Measurements from ENCODE around the gene PTGDR2.

The PTGDR2 gene

DNA sequence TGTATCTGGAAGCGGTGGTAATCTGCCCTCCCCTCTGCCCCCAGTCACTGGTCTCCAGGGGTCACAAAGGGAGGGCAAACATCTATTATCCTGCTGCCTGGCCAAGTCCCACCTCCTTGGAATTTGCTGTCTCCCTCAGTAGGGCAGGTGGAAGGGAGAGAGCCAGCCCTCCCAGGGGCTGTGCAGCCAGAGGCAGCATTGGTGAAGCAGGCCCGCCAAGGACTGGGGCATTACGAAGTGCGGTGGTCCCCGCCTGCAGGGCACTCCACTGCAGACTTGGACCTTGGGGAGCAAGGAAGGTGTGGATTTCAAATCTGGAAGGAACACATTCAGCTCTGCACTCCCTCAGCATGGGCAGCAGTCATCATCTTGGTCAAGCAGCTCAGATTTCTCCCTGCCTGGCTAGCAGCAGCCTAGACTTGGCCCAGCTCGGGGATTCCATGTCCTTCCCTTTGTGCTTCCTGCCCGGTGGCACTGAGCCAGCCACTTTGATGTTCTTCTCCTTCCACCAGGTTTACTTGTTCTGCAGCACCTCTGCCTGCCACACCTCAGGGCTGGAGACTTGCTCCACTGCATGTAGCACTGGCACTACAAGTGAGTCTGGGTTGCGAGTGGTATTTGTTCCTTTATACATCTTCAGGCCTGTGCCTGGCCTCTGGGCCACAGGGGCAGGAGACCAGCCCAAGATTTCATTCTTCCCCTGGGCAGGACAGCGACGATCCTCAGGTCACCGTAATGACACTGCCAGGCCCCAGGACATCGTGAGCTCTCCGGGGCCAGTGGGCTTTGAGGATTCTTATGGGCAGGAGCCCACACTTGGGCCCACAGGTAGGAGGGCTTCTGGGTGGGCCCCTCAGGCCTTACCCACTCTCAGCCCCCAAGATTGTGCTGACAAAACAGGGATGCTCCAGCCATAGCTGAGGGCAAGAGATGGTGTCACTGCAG is 18.9 kb upstream of the PTGDR2 start:
- DNase-seq: no peak

DNA sequence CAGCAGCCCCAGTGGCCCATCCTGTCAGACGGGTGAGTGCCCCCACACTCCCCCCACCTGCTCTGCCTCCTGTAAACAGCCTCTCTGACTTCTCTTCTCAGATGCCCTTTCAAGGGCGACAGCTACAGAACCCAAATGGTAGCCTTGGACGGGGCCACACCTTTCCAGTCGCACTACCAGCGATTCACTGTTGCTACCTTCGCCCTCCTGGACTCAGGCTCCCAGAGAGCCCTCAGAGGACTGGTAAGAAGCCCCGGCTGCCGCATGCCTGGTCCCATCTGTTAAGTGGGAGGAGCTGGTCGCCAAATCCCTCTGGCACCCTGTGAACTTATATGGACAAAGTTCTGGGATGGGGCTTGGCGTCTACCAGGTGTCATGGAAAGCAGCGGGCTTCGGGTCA is 17.8 kb upstream of the PTGDR2 start:
- DNase-seq: no peak

DNA sequence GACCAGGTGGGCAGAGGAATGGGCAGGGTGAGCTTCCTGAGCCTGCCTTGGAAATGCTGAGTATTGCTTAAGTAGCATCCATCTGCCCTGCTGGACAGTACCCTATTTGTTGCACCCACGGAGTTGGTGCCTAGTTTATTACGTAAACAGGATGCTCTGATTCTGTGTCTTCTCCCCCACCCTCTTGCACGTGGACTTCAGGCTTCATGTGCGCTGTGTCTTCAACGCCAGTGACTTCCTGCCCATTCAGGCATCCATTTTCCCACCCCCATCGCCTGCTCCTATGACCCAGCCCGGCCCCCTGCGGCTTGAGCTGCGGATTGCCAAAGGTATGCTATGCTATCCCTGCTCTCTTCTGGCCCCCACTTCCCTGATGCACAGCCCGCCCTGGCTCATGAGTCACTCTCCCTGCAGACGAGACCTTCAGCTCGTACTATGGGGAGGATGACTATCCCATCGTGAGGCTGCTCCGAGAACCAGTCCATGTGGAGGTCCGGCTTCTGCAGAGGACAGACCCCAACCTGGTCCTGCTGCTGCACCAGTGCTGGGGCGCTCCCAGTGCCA is 17.3 kb upstream of the PTGDR2 start:
- peak; percentile 85 for DNase-seq

DNA sequence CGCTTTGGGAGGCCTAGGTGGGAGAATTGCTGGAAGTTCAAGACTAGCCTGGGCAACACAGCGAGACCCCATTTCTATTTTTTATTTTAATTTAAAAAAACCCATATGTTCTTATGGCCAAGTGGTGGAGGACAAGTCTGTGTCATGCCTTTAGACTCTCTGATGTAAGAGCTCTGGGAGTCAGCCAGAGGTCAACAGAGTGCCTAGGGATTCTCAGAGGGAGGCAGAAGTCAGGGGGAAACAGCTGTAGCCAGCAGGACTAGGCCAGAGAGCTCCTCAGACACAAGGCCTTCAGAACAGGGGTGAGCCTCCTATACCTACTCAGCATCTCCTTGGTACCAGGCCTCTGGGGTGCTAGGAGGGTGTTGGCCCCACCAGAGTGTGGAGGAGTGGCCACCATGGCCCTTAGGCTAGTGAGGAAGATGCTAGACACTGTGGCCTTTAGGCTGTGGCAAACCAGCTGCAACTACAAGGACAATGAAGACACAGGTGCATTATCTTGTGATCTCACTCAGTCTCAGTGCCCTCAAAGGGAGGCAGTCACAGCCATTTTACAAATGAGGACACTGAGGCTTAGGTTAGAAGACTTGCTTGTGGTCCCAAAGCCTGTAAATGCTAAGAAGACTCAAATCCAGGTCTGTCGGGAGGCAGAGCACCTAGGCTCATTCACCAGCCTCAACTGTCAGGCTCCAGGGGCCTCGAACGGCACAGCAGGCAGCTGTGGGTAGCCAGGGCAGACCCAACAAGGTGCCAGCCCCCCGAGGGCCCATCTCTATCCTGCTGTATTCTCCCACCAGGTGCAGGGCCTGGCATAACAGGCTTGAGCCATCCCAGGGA is 16.6 kb upstream of the PTGDR2 start:
- DNase-seq: peak; percentile 88

DNA sequence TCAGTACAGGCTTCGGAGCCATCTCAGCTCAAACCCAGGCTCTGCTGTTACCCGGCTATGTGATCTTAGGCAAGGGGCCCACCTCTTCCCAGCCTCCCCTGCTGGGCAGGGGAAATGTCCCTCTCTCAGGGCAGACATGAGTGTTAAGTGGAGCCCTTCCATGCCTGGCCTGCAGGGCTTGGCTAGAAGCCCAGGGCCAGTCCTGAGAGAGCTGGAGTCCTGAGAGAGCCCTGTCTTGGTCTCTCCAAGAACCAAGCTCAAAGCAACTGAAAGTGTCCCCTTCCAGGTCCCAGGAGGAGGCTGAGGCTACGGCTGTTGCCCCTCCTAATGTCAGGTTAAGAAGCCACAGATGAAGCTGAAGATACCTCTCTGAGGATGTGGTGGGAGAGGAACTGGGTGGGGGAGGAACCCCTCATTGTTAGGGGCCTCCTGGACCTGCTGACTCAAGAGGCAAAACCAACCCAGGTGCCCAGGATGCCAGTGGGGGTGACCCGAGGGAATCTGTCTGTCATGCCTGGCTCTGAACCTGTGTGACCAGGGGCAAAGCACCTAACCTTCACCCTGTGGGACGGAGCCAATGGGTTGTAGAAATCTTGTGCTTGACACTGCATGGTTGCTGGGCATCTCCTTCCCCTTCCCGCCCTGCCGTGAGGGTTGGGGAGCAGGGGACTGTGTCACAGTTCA is 15.8 kb upstream of the PTGDR2 start:
- peak; percentile 43 for DNase-seq

DNA sequence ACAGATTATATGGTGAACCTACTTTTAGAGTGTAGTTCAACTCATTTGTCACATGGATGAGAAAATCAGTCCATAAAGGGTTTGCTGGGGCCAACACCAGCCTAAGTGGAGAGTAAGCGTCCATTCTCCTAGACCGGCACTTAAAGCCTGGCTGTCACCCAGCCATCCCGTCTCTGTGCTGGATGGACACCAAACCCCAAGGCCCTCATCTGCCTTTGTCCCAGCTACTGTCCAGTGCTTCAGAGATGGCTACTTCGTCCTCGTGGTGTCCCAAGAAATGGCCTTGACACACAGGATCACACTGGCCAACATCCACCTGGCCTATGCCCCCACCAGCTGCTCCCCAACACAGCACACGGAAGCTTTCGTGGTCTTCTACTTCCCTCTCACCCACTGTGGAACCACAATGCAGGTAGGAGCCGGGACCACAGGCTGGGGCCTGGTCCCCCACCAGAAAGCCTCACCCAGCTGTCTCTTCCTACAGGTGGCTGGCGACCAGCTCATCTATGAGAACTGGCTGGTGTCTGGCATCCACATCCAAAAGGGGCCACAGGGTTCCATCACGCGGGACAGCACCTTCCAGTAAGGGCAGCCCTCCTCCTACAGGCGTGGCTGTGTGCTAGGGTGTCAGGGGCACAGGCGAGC is 15.1 kb upstream of the PTGDR2 start:
- DNase-seq: no peak

DNA sequence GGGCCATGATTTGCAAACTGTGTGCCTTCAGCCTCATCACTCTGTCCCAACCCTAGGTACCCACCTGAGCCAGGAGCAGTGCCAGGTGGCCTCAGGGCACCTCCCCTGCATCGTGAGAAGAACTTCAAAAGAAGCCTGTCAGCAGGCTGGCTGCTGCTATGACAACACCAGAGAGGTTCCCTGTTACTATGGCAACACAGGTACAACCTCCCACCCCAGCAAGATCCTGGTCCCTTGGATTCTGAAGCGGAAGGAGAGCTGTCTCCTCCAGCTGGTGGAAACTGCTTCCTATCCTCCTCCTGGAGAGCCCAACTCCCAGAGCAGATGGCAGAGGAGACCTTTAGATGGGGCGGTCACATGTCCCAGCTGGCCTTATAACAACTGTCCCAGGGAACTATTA is 14.5 kb upstream of the PTGDR2 start:
- no peak for DNase-seq

DNA sequence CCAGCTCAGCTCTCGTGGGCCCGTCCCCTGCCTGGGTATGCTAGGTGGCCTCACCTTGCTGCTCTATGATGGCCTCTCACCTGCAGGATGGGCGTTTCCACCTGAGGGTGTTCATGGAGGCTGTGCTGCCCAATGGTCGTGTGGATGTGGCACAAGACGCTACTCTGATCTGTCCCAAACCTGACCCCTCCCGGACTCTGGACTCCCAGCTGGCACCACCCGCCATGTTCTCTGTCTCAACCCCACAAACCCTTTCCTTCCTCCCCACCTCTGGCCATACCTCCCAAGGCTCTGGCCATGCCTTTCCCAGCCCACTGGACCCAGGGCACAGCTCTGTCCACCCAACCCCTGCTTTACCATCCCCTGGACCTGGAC is 13.7 kb upstream of the PTGDR2 start:
- no peak for DNase-seq

DNA sequence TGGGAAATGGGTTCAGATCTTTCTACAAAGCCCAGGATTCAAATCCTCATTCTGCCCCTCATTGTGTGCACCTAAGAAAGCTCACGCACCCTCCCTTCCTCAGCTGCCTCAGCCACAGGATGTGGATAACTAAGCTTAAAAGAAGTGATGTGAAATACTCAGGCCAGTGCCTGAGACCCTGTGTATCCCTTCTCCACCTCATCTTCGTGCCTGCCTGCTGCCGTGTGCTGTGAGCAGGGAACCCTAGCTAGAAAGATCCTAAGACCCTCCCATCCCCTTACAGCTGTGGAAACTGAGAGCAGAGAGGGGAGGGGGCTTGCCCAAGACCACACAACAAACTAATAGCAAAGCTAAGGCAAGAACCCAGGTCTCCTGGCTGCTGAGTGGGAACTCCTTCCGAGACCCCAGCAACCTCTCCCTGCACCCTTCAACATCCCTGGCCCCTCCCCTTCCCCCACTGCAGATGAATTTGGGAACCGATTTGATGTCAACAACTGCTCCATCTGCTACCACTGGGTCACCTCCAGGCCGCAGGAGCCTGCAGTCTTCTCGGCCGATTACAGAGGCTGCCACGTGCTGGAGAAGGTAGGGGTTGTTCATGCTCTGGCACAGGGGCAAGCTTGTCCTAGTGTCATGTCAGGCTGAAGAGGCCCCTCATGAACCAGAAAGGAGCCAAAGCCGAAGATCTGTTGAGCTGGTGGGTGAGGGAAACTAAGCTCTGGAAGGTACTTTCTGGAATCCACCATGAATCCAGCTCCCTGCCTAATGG is 13.1 kb upstream of the PTGDR2 start:
- DNase-seq: no peak

DNA sequence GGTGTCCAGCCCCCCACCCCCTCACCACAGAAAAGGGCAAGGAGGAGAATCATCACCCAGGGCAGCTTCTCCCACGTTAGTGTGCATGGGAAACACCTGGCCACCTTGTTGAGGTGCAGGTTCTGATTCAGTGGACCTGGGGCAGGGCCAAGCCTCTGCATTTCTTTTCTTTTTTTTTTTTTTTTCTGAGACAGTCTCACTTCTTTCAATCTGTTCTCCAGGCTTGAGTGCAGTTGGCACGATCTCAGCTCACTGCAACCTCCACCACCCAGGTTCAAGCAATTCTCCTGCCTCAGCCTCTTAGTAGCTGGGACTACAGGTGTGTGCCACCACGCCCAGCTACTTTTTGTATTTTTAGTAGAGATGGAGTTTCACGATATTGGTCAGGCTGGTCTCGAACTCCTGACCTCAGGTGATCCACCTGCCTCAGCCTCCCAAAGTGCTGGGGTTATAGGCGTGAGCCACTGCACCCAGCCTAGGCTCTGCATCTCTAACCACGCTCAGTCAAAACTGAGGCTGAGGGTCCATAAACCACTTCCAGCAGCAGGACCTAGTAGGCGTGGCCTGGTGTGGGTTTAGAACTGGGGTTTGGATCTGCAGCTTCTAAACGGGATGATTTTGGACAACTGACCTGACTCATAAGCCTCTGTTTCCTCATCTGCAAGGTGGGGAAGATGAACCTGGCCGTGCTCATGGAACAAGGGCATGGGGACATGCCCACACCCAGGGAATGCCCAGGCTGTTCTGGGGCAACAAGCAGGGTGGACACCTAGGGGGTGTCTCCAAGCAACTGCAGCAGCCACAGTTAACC is 12.3 kb upstream of the PTGDR2 start:
- DNase-seq: no peak

DNA sequence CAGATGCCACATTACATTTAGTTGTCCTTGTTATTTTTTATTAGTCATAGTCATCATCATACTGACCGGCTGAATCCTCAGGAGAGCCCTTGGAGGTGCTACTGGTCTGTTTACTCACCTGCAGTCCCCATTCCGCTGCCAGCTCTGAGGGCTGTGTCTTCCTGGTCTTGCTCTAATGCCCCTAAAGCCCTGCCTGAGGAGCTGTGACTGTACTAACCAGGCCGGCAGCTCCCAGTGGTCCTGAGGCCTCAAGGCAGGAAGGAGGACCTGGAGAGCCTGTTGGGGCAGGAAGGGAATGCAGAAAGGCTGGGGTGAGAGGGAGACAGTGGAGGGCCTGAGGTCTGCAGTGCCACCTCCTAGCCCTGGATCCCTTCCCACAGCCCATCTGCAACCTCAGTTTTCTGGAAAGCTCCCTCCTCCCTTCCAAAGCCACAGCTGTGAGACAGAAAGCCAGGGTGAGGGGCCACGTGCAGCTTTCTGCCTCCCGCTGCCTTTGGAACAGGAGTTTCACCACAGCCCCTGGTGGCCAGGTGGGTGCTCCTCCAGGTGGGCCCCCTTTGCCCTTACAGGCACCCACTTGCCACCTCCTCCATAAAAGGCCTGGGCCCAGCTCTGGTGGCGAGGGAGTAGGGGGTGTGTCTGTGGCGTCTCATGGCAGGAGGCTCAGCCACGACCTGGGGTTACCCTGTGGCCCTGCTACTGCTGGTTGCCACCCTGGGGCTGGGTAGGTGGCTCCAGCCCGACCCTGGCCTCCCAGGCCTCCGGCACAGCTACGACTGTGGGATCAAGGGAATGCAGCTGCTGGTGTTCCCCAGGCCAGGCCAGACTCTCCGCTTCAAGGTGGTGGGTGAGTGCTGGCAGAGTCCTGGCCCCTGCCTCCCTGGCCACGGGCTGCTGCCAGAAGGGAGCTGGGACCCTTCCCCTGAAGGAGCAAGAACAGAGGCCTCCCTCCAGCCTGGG is 11.4 kb upstream of the PTGDR2 start, which contains the start of gene ZP1:
TSS of gene ZP1 (plus strand) at position 632 of the 960 bp plus-strand sequence. CDS start at position 652, 20 bp downstream.
- DNase-seq: no peak

DNA sequence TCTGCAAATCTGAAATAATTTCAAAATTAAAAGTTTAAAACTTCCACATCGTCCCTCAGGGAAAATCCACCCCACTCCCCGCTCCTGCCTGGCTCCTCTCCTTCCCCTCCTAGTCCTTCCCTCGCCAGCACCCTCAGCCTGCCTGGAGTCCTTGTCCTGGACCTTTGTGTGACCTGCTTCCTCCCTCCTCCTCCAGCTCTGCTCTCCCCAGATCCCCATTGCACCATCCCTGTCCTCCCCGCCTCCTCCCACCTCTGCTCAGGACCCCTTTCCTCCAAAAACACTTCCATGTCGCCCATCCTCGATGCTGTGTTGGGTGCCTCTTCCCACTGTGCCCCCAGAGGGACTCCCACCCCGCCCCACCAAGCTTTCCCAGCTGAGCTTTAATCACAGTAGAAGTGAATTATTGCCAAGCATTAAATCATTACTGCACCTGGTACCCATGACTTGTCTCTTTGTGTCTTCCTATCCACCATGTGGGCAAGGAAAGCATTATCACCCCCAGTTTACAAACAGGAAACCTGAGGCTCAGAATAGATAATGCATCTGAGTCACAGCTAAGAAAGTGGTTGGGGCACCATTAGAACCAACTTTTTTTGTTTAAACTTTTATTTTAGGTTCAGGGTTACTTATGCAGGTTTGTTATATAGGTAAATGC is 9.2 kb upstream of the PTGDR2 start:
- DNase-seq: no peak

DNA sequence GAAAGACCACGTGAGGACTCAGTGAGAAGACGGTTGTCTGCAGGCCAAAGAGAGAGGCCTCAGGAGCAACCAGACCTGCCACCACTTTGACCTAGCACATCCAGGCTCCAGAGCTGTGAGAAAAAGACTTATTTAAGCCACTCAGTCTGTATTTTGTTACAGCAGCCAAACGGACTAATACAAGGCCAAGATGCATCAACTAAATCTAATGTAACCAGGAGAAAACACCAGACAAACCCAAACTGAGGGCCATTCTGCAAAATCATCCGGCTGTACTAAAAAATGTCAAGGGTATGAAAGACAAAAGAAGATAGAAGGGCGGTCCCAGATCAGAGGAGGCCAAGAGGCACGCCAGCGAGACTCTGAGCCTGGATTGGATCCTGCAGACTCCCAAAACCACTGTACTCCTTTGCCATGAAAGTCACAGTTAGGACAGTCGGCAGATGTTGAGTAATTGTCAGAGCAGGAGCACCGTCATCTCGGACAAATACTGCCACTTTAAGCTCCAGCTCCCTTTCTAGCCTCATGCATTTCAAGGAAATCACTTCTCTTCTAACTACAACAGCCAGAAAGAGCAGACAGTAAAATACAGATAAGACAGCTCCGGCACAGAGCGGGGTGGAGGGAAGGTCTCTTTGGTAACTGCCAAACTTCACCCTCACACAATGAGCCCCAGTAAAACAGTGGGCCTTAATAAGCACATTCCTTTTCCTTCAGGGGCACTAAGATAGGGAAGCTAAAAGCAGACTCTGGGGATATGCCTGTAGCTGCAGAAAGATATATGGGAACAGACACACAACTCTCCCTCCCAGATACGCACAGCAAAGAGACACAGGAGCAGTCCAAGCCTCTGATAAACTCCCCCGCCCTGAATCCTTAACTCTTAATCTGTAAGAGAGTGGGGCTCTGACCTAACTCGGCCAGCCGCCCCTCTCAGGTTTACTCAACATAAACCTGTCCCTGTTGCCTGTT is 8.1 kb upstream of the PTGDR2 start:
- DNase-seq: no peak

DNA sequence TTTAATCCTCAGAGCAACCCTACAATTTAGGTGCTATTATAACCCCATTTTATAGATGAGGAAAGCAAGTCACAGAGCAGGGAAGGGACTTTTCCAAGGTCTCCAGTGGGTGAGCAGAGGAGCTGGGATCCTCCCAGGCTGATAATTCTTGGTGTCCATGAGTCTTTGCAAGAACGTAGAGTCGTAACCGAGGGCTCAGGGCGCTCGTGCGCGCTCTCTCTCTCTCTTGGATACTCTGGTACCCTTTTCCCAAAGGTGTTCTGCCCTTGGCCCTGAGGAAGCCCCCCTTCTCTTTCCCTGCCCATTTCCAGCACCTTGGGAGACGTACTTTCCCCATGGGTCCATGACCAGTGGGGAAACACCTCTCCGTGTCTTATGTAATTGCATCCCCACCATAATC is 6.4 kb upstream of the PTGDR2 start:
- DNase-seq: no peak

DNA sequence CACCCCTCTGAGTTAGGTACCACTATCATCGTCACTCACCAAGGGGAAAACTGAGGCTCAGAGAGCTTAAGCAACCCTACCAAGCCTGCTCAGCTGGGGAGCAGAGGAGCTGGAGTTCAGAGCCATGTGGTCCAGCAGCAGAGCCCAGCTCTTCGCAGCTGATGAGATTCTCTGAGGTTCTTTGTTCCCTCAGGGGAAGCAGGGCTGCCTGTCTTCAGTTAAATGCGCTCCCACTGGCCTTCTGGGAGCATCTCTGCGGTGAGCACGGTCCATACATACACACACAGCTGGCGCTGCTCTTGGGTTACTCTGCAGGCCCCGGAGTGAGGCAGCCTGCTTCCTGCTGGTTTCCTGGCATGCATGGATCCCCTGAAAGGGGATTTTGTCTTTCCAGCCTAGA is 5.2 kb upstream of the PTGDR2 start:
- no peak for DNase-seq

DNA sequence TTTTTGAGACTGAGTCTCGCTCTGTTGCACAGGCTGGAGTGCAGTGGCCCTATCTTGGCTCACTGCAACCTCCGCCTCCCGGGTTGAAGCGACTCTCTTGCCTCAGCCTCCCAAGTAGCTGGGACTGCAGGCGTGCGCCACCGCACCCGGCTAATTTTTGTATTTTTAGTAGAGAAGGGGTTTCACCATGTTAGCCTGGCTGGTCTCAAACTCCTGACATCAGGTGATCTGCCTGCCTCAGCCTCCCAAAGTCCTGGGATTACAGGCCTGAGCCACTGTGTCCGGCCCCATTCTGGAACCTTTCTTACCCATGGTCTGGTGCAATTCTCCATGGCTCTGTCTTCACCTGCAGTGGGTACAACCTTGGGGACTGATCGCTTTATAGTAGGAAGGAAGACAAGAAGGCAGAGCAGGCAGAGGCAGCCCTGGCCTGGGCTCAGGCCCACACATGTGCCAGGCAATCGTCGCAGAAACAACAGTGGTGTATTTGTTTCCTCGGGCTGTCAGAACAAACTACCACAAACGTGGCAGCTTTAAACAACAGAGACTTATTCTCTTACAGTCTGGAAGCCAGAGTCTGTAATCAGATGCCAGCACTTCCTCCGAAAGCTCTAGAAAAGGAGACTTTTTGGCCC is 4.0 kb upstream of the PTGDR2 start:
- DNase-seq: no peak

Data from HCEC 1CT (cell line).